ENCODE data around the gene PRPF19.

PRPF19 gene

DNA sequence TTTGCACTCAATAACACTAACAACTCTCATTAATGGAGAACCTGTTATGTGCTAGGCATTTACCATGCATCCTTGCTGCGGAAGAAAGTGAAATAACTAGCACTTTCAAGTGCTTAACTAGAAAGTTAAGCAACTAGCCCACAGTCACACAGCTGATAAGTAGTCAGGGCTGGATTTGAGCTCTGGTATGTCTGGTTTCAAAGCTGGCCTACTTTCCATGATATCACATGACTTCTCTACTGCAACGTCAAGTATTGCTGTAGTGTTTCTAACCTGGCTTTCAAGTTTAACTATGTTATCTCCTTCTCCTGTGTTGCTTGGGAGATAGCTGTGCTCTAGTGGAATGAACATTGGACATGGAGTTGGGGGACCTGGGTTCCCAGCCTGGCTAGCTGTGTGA lies 33.5 kb upstream of the PRPF19 start:
- no peak for DNase-seq
- in situ Hi-C loops (cut with MboI; ENCODE audit: low pct_unique_long_range_greater_than_20kb, low sequenced_read_pairs): no loop called here

DNA sequence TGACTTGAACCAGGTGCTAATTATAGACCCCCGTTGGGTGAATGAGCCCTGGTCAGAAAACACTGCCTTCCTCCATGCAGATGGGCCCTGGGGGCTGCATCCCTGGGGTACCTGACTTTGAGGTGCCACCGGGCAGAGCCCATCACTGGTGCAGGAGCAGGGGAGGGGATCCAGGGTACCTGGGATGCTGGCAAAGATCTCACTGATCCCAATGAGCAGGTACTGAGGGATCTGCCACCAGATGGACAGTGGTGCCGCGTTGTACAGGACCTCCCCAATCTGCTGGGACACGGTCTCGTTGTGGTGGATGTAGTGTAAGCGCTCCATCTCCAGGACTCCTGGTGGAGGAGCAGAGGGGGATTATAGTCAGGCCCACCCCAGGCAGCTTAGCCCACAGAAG lies 32.9 kb upstream of the PRPF19 start:
- no peak for DNase-seq
- in situ Hi-C loops (cut with MboI; ENCODE audit: low pct_unique_long_range_greater_than_20kb, low sequenced_read_pairs): no loop called here

DNA sequence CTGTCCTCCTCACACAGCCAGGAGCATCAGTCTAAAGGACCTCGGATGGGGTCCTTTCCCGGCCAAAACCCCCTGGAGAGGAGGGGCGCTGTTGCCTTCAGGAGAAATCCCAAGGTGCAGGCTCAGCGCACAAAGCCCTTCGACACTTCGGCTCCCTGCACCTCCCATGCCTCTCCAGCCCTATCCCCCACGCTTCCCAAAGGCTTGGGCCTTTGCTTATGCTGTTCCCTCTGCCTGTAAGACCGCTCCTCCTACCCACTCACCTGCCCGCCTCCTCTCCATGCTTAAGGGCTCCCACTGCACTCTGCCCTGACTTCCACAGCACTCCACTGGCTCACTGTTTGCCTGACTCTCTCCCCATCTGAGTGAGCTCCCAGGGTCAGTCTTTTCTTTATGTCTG lies 32.1 kb upstream of the PRPF19 start:
- no peak for DNase-seq

DNA sequence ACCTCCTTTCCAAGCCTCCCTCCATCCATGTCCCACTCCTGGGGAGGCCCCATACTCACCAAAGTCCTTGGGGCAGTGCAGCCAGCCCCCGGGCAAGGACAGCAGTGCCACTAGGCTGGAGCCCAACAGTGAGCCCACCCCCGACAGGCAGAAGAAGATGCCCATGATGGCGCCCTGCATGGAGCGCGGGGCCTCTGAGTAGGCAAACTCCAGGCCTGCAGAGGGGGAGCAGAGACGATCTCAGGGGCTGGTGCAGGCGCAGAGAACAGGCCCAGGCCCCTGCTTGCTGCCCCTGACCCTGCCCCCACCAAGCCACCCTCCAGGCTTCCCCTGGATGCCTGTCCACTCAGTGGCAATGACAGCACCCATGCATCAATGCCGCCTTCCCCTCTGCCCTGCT lies 31.4 kb upstream of the PRPF19 start:
- in situ Hi-C loops (cut with MboI; ENCODE audit: low pct_unique_long_range_greater_than_20kb, low sequenced_read_pairs): no loop called here
- DNase-seq: no peak

More for the DNA sequence above, 32.1 kb upstream of the PRPF19 start:
- in situ Hi-C loops (cut with MboI; ENCODE audit: low pct_unique_long_range_greater_than_20kb, low sequenced_read_pairs): no loop called here

DNA sequence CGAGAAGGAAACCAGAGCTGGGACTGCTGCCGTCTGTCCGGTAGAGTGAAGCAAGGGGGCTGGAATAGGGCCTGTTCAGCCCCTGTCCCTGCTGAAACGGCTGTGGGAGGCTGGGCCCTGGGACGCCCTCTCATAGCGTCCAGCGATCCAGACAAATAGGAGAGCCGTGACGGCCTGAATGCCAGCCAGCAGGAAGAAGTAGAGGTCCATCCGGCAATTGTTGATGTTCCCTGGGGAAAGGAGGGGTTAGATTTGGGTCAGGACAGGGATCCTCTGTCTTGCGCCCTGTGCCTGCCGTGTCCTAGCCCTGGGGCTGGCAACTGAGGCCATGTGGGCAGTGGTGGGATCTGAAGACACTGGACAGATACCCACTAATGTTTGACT lies 30.8 kb upstream of the PRPF19 start:
- in situ Hi-C loops (cut with MboI; ENCODE audit: low pct_unique_long_range_greater_than_20kb, low sequenced_read_pairs): no loop called here
- no peak for DNase-seq

DNA sequence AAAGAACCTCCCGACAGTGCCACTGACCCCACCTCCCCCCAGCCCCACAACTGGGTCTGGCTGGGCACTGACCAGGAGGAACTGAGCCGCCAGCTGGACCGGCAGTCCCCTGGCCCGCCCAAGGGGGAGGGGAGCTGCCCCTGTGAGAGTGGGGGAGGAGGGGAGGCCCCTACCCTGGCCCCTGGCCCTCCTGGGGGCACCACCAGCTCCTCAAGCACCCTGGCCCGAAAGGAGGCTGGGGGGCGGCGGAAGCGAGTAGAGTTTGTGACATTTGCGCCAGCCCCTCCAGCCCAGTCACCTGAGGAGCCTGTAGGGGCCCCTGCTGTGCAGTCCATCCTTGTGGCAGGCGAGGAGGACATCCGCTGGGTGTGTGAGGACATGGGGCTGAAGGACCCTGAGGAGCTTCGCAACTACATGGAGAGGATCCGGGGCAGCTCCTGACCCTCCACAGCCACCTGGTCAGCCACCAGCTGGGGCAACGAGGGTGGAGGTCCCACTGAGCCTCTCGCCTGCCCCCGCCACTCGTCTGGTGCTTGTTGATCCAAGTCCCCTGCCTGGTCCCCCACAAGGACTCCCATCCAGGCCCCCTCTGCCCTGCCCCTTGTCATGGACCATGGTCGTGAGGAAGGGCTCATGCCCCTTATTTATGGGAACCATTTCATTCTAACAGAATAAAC lies 30.2 kb upstream of the PRPF19 start:
- in situ Hi-C loops (cut with MboI; ENCODE audit: low pct_unique_long_range_greater_than_20kb, low sequenced_read_pairs): no loop called here

DNA sequence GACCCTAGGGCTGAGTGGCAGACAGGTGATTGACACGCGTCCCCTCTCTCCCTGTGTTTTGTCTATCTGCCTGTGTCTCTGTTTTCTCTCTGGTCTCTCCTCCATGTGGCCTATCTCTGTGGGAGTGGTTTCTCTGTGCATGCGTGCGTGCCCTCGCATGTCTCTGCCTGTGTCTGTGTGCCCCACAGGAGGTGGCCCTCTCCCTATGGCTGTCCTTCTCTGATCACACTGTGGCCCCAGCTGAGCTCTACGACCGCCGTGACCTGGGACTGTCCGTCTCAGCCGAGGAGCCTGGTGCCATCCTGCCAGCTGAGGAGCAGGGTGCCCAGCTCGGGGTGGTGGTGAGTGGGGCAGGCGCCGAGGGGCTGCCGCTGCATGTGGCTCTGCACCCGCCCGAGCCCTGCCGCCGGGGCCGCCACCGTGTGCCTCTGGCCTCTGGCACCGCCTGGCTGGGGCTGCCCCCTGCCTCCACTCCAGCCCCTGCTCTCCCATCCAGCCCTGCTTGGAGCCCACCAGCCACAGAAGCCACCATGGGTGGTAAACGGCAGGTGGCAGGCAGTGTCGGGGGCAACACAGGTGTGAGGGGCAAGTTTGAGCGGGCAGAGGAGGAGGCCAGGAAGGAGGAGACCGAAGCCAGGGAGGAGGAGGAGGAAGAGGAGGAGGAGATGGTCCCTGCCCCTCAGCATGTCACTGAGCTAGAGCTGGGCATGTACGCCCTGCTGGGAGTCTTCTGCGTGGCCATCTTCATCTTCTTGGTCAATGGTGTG lies 29.5 kb upstream of the PRPF19 start:
- DNase-seq: no peak

More for the DNA sequence above, 30.2 kb upstream of the PRPF19 start:
- no peak for DNase-seq

DNA sequence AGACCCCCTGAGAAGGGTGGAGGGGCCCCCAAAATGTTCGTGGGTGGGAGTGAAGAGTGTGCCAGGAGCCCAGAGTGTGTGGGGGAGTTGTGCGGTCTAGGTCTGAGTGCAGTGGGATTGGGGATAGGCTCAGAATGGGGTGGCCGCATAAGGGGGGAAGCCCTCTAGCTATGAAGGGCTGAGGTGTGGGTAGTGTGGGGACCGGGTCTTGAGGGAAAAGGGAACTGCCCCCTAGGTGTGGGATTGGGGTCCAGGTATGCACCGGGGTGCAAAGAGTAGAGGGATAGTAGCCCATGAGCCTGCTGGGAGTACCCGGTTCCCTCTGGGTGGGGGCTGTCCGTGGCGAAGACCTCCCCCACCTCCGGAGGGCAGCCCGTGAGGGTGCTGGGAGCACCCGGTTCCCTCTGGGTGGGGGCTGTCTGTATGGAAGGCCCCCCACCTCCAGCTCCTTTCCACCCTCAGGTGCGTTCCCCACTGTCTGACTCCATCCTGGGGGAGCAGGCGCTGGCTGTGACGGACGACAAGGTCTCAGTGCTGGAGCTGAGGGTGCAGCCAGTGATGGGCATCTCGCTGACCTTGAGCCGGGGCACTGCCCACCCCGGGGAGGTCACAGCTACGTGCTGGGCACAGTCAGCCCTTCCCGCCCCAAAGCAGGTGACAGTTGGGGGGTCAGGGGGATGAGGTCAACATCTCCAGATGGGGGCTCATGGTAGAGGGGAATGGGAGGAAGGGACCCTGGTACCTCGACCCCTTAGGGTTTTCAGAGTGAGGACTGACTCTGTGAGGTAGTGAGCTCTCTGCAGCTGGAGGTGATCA lies 28.6 kb upstream of the PRPF19 start:
- in situ Hi-C loops (cut with MboI; ENCODE audit: low pct_unique_long_range_greater_than_20kb, low sequenced_read_pairs): no loop called here
- no peak for DNase-seq

More for the DNA sequence above, 29.5 kb upstream of the PRPF19 start:
- in situ Hi-C loops (cut with MboI; ENCODE audit: low pct_unique_long_range_greater_than_20kb, low sequenced_read_pairs): no loop called here

DNA sequence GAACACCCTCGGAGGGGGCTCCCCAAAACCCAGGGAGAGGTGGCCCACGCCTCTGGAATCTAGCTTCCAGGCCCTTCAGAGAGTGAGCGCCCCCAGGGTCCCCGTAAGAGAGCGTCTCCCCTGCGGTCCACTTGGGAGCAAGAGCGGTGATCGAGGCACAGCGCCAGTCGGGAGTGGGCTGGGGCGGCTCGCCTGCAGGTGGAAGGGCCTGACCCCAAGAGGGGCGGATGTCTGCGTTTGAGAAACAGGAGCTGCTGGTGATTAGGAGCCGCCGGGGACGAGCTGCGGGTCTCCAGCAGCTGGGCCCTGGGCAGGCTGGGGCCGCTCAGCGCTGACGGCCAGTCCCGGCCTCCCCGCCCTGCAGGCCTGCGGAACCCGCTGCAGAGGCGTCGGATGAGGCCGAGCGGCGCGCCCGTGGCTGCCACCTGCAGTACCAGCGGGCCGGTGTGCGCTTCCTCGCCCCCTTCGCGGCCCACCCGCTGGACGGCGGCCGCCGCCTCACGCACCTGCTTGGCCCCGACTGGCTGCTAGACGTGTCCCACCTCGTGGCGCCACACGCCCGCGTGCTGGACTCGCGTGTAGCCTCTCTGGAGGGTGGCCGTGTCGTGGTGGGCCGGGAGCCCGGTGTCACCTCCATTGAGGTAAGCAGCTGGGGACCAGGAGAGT lies 27.9 kb upstream of the PRPF19 start:
- in situ Hi-C loops (cut with MboI; ENCODE audit: low pct_unique_long_range_greater_than_20kb, low sequenced_read_pairs): no loop called here
- DNase-seq: no peak

DNA sequence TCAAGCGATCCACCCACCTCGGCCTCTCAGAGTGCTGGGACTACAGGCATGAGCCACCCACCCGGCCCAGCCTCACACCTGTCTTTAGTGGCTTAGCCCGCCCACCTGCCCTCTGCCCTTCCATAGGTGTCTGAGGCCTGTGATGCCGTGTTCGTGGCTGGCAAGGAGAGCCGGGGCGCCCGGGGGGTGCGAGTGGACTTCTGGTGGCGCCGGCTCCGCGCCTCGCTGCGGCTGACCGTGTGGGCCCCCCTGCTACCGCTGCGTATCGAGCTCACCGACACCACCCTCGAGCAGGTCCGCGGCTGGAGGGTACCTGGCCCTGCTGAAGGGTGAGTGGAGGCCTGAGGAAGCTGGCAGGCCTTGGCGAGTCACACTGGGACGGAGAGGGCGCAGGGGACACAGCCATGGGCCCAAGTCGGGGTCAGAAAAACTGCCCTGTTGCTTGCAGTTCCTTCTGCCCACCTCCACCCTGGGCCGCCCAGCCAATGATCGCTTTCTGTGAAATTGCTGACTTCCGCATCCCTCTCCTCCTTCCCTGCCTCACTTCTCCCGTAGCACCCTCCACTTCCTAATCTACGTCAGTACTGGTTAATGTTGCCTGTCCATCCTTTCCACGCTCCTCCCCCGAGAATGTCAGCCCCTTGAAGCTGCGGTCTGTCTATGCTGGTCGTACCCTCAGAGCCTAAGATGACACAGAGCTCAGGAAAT lies 27.2 kb upstream of the PRPF19 start:
- in situ Hi-C loops (cut with MboI; ENCODE audit: low pct_unique_long_range_greater_than_20kb, low sequenced_read_pairs): no loop called here
- DNase-seq: no peak

DNA sequence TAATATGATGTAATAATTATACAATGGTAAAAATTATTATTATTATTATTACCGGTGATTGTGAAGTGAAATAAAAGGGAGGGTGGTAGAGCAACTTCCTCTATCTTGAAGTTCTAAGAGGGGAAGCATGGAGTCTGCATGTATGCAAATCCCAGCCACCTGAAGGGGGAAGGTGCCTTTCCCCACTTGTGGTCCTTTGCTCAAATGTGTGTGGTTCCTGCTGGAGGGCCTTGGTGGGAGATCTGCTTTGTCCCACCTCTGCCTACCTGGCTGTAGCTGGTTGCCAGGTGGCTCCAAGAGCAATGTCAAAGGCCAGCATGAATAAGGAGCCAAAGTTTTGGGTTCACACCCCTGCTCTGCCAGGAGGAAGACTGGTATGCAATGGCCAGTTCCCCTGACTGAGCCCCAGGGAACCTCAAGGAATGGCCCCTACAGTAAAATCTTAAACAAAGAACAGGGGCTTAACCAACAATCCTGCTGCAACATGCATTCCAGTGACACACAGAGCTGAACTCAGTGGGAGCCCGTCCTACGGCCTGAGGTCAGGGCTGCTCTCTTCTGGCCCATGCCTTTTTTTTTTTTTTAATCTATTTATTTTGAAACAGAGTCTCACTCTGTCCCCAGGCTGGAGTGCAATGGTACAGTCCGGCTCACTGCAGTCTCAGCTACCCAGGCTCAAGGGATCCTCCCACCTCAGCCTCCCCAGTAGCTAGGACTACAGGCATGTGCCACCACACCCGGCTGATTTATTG lies 26.4 kb upstream of the PRPF19 start:
- DNase-seq: no peak
- in situ Hi-C loops (cut with MboI; ENCODE audit: low pct_unique_long_range_greater_than_20kb, low sequenced_read_pairs): no loop called here

DNA sequence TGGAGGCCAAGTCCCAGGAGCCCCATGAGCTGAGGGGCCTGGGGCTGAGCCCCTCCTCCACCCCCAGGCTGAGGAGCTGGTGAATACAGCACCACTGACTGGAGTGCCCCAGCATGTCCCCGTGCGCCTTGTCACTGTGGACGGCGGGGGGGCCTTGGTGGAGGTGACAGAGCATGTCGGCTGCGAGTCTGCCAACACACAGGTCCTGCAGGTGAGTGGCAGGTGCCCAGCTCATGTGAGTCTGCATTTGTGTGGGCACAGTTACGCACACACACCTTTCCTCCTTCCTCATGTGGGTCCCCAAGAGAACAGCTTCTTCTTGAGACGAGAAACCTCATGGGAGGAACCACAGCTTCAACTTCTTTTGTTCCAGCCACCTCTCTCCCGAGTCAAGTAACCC lies 25.5 kb upstream of the PRPF19 start:
- in situ Hi-C loops (cut with MboI; ENCODE audit: low pct_unique_long_range_greater_than_20kb, low sequenced_read_pairs): no loop called here
- DNase-seq: no peak

DNA sequence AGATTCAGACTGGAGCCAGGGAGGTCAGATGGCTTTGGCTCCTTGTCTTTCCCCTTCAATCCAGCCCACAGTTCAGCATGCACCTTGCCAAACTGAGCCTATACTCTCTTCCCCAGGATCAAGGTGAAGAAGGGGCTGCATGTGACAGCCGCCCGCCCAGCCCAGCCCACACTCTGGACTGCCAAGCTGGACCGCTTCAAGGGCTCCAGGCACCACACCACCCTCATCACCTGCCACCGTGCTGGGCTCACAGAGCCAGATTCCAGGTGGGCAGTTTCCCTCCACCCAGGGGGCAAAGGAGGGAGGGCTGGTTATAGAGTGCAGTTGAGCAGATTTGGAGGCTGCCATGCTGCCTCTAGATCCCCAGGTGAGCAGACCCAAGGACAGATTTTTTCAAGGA lies 24.0 kb upstream of the PRPF19 start:
- in situ Hi-C loops (cut with MboI; ENCODE audit: low pct_unique_long_range_greater_than_20kb, low sequenced_read_pairs): no loop called here
- no peak for DNase-seq

DNA sequence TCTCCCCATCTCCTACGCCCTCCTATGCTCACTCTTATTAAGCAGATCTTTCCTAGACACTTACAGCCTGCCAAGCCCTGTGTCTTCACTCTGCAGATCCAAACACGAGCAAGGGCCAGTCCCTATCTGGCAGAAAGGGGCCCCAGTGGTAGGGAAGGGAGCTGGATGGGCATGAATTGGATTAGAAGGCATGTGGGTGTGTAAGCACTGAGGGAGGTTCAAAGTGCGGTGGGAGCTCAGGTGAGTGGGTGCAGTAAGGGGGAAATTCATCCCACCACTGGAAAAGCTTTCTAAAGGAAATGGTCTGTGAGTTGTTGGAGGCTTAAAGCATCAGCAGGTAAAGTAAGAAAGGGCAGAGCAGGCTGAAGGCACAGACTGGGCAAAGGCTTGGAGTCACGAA lies 23.4 kb upstream of the PRPF19 start:
- DNase-seq: no peak
- in situ Hi-C loops (cut with MboI; ENCODE audit: low pct_unique_long_range_greater_than_20kb, low sequenced_read_pairs): no loop called here

DNA sequence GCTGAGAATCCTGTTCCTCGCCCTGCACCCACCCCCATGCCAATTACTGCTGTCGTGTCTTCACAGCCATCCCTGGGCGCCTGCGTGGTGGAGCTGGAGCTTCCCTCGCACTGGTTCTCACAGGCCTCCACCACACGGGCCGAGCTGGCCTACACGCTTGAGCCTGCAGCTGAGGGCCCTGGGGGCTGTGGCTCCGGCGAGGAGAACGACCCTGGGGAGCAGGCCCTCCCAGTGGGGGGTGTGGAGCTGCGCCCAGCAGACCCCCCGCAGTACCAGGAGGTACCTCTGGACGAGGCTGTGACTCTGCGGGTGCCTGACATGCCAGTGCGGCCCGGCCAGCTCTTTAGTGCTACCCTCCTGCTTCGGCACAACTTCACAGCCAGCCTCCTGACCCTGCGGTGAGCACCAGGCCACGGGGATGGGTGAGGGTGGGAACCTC lies 22.2 kb upstream of the PRPF19 start:
- in situ Hi-C loops (cut with MboI; ENCODE audit: low pct_unique_long_range_greater_than_20kb, low sequenced_read_pairs): no loop called here
- DNase-seq: no peak

DNA sequence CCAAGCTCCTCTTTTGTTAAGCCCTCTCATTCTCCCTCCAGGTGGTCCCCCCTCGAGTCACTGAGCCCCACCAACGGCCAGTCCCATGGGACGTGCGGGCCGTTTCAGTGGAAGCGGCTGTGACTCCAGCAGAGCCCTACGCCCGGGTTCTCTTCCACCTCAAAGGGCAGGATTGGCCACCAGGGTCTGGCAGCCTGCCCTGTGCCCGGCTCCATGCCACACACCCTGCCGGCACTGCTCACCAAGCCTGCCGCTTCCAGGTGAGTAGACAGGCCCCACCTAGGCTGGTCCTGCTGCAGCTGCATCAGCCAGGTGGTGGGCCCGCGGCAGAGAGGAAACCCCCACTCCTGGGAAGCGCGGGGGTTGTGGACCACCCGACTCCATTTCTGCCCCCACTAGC lies 21.2 kb upstream of the PRPF19 start:
- in situ Hi-C loops (cut with MboI; ENCODE audit: low pct_unique_long_range_greater_than_20kb, low sequenced_read_pairs): no loop called here
- no peak for DNase-seq

DNA sequence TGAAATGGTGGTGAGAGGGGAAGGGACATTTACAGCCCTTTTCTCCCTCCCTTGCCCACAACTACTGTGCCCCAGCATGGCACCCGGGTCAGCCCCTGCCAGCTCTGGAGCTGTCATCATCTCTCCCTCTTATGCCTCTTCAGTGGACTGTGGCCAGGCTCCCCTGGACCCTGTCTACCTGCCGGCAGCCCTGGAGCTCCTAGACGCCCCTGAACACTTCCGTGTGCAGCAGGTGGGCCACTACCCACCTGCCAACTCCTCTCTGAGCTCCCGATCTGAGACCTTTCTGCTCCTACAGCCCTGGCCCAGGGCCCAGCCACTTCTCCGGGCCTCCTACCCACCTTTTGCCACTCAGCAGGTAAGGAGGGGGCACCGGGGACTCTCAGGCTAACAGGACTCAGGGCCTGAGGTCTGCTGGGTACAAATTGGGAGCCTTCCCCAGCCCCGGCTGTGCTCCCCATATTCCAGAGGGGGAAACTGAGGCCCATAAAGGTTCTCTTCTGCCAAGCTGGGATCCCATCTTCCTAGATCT lies 20.7 kb upstream of the PRPF19 start:
- in situ Hi-C loops (cut with MboI; ENCODE audit: low pct_unique_long_range_greater_than_20kb, low sequenced_read_pairs): no loop called here
- DNase-seq: no peak

DNA sequence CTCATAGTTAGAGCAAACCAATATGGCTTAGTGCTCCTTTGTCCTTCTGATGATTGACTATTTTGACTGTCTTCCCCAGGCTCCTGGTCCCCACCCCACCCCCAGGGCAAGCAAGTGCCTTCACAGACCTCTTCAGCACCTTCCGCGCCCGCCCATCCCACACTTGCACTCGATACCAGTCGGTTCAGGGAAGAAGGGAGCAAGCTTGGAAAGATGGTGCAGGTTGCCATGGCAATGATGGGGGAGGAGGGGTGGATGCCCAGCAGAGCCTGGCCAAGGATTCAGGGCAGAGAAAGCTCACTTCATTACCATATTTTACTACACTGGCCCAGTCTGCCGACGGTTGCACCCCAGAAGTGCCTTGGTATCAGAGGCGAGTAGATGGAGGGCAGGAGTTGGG lies 20.1 kb upstream of the PRPF19 start:
- in situ Hi-C loops (cut with MboI; ENCODE audit: low pct_unique_long_range_greater_than_20kb, low sequenced_read_pairs): no loop called here
- no peak for DNase-seq
